Liver (tissue), 9 donors: ENCODE measurements around the gene CHRM5. TPM values are rescaled to one million over a fixed set of nuclear protein-coding genes. Genes with fewer than 3 reads are reported as not detected.

Experiments used
- DNase-seq: peaks from one replicate; pipeline ENCODE4 v3.0.0-alpha.2; 2017; ENCODE audit warnings: low spot score
- H3K27ac ChIP-seq, 2 donors: one replicate each; pipeline ENCODE4 v1.7.0; 2013; ENCODE audit warnings: inconsistent platforms in 2 of 2, low read length in 2 of 2, control low read depth in 1 of 2, low read depth in 1 of 2, mild to moderate bottlenecking in 1 of 2
- H3K27me3 ChIP-seq, 4 donors: one replicate each; pipeline versions ENCODE4 v1.6.1 to v1.7.0; 2013; ENCODE audit warnings: low read length in 3 of 4, inconsistent platforms in 1 of 4, mild to moderate bottlenecking in 1 of 4, moderate library complexity in 1 of 4; ENCODE audit not compliant: control insufficient read depth in 4 of 4, insufficient read depth in 4 of 4
- H3K36me3 ChIP-seq, 4 donors: one replicate each; pipeline versions ENCODE4 v1.6.1 to v1.7.0; 2013; ENCODE audit warnings: low read length in 3 of 4, mild to moderate bottlenecking in 3 of 4, low read depth in 1 of 4, moderate library complexity in 1 of 4; ENCODE audit not compliant: control insufficient read depth in 4 of 4, insufficient read depth in 3 of 4
- H3K4me1 ChIP-seq, 4 donors: one replicate each; pipeline versions ENCODE4 v1.6.1 to v1.7.0; 2013; ENCODE audit warnings: low read length in 3 of 4, mild to moderate bottlenecking in 3 of 4, moderate library complexity in 1 of 4; ENCODE audit not compliant: control insufficient read depth in 4 of 4, insufficient read depth in 4 of 4
- H3K4me3 ChIP-seq, 3 donors: one replicate each; pipeline versions ENCODE4 v1.6.1 to v1.7.0; 2013; ENCODE audit warnings: low read length in 3 of 3, control low read depth in 1 of 3, low read depth in 1 of 3, mild to moderate bottlenecking in 1 of 3
- H3K9ac ChIP-seq, 2 donors: one replicate each; pipeline ENCODE4 v1.7.0; 2013; ENCODE audit warnings: low read length in 2 of 2, mild to moderate bottlenecking in 2 of 2, moderate library complexity in 2 of 2, control low read depth in 1 of 2, low read depth in 1 of 2
- H3K9me3 ChIP-seq, 4 donors: one replicate each; pipeline versions ENCODE4 v1.6.1 to v1.7.0; 2013; ENCODE audit warnings: low read length in 3 of 4; ENCODE audit not compliant: control insufficient read depth in 4 of 4
- FOXA1 ChIP-seq: IDR thresholded peaks from 2 replicates; pipeline ENCODE4 v1.6.1; 2016; ENCODE audit warnings: antibody characterized with exemption
- FOXA2 ChIP-seq: IDR thresholded peaks from 2 replicates; pipeline ENCODE4 v1.6.1; 2016; ENCODE audit warnings: antibody characterized with exemption
- GABPA ChIP-seq, 2 donors: IDR thresholded peaks in 1 of 2; conservative IDR thresholded peaks in 1 of 2; 2 replicates each; pipeline ENCODE4 v1.6.1; 2016; ENCODE audit warnings: antibody characterized with exemption in 2 of 2, mild to moderate bottlenecking in 1 of 2, moderate library complexity in 1 of 2
- HNF4A ChIP-seq, 2 donors: conservative IDR thresholded peaks; 2 replicates each; pipeline ENCODE4 v1.6.1; 2016; ENCODE audit warnings: antibody characterized with exemption in 2 of 2, mild to moderate bottlenecking in 2 of 2
- HNF4G ChIP-seq: IDR thresholded peaks from 2 replicates; pipeline ENCODE4 v1.6.1; 2016; ENCODE audit warnings: antibody characterized with exemption
- JUND ChIP-seq, 2 donors: IDR thresholded peaks; 2 replicates each; pipeline ENCODE4 v1.6.1; 2016; ENCODE audit warnings: antibody characterized with exemption in 2 of 2
- NR2F2 ChIP-seq: IDR thresholded peaks from 2 replicates; pipeline ENCODE4 v1.6.1; 2016; ENCODE audit warnings: antibody characterized with exemption
- RXRA ChIP-seq, 2 donors: IDR thresholded peaks; 2 replicates each; pipeline ENCODE4 v1.6.1; 2017 to 2018; ENCODE audit warnings: antibody characterized with exemption in 2 of 2, mild to moderate bottlenecking in 1 of 2
- TAF1 ChIP-seq: conservative IDR thresholded peaks from 2 replicates; pipeline ENCODE4 v1.6.1; 2016; ENCODE audit warnings: antibody characterized with exemption, mild to moderate bottlenecking
- YY1 ChIP-seq: IDR thresholded peaks from 2 replicates; pipeline ENCODE4 v1.6.1; 2016; ENCODE audit warnings: antibody characterized with exemption, mild to moderate bottlenecking
- whole genome bisulfite sequencing: extraction: QIAGEN DNeasy Blood & Tissue Kit; methylation state at CpG from one replicate; pipeline ENCODE4 v1.1.7; 2013; 5-methylcytosine and 5-hydroxymethylcytosine counted together
- polyA plus RNA-seq, 2 donors: library from polyadenylated mRNA; stranded (reverse) in 1 of 2; unstranded in 1 of 2; fragments of 200-250 nt in 1 of 2; fragments of >200 nt in 1 of 2; fragmentation: Nextera tagmentation in 1 of 2; extraction: Ambion mirVana in 1 of 2; gene quantifications; one replicate each; pipeline versions ENCODE4 v1.2.1 to v1.2.3, GENCODE V29; 2013 to 2015
- total RNA-seq, 2 donors: library from RNA; depleted of rRNA; stranded (reverse); fragments of >200 nt; gene quantifications; one replicate each; pipeline ENCODE4 v1.2.3, GENCODE V29; 2014
- TF ChIP-seq, protein P1 (sequence below): IDR thresholded peaks from 2 replicates; pipeline ENCODE4 v1.6.1; 2016; ENCODE audit warnings: antibody characterized with exemption
- TF ChIP-seq, protein P2 (sequence below): IDR thresholded peaks from 2 replicates; pipeline ENCODE4 v1.6.1; 2016; ENCODE audit warnings: antibody characterized with exemption
- TF ChIP-seq, protein P3 (sequence below): IDR thresholded peaks from 2 replicates; pipeline ENCODE4 v1.6.1; 2016; ENCODE audit warnings: antibody characterized with exemption
- TF ChIP-seq, protein P4 (sequence below): fragments of 150-350 bp; IDR thresholded peaks from 2 replicates; pipeline ENCODE4 v1.5.1; 2017; ENCODE audit warnings: improper control_type of control experiment, low read depth, low read length; ENCODE audit not compliant: missing input control
- TF ChIP-seq, protein P5 (sequence below): IDR thresholded peaks from 2 replicates; pipeline ENCODE4 v1.6.1; 2016; ENCODE audit warnings: antibody characterized with exemption, mild to moderate bottlenecking
- donor health status: healthy.
- donor health status: healthy.
- donor health status: healthy.
- donor health status: healthy.
- donor health status: healthy.

CHRM5 gene
- total and polyA plus RNA-seq, 4 donors: 0.38 TPM; not detected in 3

DNA sequence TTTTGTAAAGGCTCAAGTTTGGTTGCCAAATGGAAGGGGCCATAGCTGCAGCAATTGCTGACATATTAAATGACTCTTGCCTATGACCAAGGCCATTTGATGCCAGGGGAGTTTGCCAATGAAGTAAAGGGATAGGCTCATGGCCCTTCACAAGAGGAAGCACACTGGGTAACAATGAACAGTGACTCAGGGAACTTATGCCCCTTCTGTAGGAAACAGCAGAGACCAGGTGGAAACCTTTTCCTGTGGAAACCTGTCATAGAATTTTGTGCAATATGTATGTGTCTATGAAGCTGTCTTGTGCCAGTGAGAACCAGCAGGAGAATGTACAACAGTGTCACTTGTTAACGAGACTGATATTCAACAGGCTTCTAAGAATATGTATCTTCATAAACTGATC lies 96.1 kb downstream of the CHRM5 start:
- H3K4me3 ChIP-seq: no peak overlapping the region
- WGBS: 0% methylated on average over 1 of the region's 1 CpG

DNA sequence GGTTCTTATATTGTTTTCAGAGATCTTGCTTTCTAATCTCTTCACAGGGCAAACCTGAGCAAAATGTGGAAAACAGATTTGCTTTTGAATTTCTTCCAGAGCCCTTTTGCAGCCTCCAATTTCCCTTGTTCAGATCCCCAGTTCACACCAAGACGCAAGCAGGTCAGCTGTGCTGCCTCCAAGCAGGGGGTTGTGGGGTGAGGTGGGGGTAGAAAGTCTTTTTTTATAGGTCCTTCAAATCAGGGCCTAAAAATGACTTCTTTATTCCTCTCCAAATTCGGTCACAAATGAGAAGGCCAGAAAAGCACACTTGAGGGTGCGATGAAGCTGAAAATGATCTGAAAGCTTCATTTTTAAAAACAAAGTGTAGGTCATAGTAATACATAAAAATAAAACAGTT lies 97.0 kb downstream of the CHRM5 start:
- no peak overlapping the region for H3K4me3 ChIP-seq
- TF ChIP-seq TAF1: no peak
- no peak for TF ChIP-seq YY1
- no peak for TF ChIP-seq NR2F2
- TF ChIP-seq, protein P1, sequence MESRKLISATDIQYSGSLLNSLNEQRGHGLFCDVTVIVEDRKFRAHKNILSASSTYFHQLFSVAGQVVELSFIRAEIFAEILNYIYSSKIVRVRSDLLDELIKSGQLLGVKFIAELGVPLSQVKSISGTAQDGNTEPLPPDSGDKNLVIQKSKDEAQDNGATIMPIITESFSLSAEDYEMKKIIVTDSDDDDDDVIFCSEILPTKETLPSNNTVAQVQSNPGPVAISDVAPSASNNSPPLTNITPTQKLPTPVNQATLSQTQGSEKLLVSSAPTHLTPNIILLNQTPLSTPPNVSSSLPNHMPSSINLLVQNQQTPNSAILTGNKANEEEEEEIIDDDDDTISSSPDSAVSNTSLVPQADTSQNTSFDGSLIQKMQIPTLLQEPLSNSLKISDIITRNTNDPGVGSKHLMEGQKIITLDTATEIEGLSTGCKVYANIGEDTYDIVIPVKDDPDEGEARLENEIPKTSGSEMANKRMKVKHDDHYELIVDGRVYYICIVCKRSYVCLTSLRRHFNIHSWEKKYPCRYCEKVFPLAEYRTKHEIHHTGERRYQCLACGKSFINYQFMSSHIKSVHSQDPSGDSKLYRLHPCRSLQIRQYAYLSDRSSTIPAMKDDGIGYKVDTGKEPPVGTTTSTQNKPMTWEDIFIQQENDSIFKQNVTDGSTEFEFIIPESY: no peak
- TF ChIP-seq, protein P2, sequence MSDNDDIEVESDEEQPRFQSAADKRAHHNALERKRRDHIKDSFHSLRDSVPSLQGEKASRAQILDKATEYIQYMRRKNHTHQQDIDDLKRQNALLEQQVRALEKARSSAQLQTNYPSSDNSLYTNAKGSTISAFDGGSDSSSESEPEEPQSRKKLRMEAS: no peak
- TF ChIP-seq HNF4G: no peak
- TF ChIP-seq RXRA (IDR thresholded peaks at IDR 0.05): no peak
- no peak for TF ChIP-seq GABPA (IDR thresholded peaks at IDR 0.05 in 1 of 2, conservative IDR thresholded peaks at IDR 0.05 in 1 of 2)
- TF ChIP-seq, protein P3, sequence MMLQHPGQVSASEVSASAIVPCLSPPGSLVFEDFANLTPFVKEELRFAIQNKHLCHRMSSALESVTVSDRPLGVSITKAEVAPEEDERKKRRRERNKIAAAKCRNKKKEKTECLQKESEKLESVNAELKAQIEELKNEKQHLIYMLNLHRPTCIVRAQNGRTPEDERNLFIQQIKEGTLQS: no peak
- TF ChIP-seq JUND (IDR thresholded peaks at IDR 0.05): no peak
- TF ChIP-seq, protein P4, sequence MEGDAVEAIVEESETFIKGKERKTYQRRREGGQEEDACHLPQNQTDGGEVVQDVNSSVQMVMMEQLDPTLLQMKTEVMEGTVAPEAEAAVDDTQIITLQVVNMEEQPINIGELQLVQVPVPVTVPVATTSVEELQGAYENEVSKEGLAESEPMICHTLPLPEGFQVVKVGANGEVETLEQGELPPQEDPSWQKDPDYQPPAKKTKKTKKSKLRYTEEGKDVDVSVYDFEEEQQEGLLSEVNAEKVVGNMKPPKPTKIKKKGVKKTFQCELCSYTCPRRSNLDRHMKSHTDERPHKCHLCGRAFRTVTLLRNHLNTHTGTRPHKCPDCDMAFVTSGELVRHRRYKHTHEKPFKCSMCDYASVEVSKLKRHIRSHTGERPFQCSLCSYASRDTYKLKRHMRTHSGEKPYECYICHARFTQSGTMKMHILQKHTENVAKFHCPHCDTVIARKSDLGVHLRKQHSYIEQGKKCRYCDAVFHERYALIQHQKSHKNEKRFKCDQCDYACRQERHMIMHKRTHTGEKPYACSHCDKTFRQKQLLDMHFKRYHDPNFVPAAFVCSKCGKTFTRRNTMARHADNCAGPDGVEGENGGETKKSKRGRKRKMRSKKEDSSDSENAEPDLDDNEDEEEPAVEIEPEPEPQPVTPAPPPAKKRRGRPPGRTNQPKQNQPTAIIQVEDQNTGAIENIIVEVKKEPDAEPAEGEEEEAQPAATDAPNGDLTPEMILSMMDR: no peak
- TF ChIP-seq FOXA1: no peak

More for the DNA sequence above, 96.1 kb downstream of the CHRM5 start:
- no peak overlapping the region for H3K27ac ChIP-seq
- no peaks in the 10 kb centered on the region for H3K4me1 ChIP-seq
- H3K9me3 ChIP-seq: no peaks in the 10 kb centered on the region
- DNase-seq: no peak
- no peak overlapping the region for H3K9ac ChIP-seq
- TF ChIP-seq, protein P5, sequence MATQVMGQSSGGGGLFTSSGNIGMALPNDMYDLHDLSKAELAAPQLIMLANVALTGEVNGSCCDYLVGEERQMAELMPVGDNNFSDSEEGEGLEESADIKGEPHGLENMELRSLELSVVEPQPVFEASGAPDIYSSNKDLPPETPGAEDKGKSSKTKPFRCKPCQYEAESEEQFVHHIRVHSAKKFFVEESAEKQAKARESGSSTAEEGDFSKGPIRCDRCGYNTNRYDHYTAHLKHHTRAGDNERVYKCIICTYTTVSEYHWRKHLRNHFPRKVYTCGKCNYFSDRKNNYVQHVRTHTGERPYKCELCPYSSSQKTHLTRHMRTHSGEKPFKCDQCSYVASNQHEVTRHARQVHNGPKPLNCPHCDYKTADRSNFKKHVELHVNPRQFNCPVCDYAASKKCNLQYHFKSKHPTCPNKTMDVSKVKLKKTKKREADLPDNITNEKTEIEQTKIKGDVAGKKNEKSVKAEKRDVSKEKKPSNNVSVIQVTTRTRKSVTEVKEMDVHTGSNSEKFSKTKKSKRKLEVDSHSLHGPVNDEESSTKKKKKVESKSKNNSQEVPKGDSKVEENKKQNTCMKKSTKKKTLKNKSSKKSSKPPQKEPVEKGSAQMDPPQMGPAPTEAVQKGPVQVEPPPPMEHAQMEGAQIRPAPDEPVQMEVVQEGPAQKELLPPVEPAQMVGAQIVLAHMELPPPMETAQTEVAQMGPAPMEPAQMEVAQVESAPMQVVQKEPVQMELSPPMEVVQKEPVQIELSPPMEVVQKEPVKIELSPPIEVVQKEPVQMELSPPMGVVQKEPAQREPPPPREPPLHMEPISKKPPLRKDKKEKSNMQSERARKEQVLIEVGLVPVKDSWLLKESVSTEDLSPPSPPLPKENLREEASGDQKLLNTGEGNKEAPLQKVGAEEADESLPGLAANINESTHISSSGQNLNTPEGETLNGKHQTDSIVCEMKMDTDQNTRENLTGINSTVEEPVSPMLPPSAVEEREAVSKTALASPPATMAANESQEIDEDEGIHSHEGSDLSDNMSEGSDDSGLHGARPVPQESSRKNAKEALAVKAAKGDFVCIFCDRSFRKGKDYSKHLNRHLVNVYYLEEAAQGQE: no peak
- TF ChIP-seq HNF4A (conservative IDR thresholded peaks at IDR 0.05): no peak
- TF ChIP-seq, protein P2: no peak
- no peak for TF ChIP-seq HNF4G
- TF ChIP-seq, protein P1: no peak
- TF ChIP-seq TAF1: no peak
- TF ChIP-seq FOXA2: no peak
- no peak for TF ChIP-seq RXRA (IDR thresholded peaks at IDR 0.05)
- TF ChIP-seq GABPA (IDR thresholded peaks at IDR 0.05 in 1 of 2, conservative IDR thresholded peaks at IDR 0.05 in 1 of 2): no peak
- peaks cover 0 to 6% (median 0%) of the 10 kb centered on the region in 4 donors for H3K36me3 ChIP-seq
- H3K27me3 ChIP-seq: no peaks in the 10 kb centered on the region

More for the DNA sequence above, 97.0 kb downstream of the CHRM5 start:
- no peaks in the 10 kb centered on the region for H3K4me1 ChIP-seq
- H3K27me3 ChIP-seq: no peaks in the 10 kb centered on the region
- 92% methylated on average over 3 of the region's 3 CpGs for WGBS
- H3K36me3 ChIP-seq: peaks cover 0 to 6% (median 0%) of the 10 kb centered on the region in 4 donors
- no peak for DNase-seq
- H3K9ac ChIP-seq: no peak overlapping the region
- no peaks in the 10 kb centered on the region for H3K9me3 ChIP-seq
- H3K27ac ChIP-seq: no peak overlapping the region
